GM23338 (cell line): ENCODE measurements around the gene RAB5IF. TPM values are rescaled to one million over a fixed set of nuclear protein-coding genes. Genes with fewer than 3 reads are reported as not detected.

Source experiments
- ATAC-seq: fragments of 200-7000 bp; cut with Tn5 transposase; 3 replicates; pipeline ENCODE4 v1.9.1; 2020
- DNase-seq: peaks from one replicate; pipeline ENCODE4 v3.0.0-alpha.2; 2015; ENCODE audit warnings: low spot score
- H2AFZ ChIP-seq: fragments of 200-600 bp; sonication (generic); 2 replicates; pipeline ENCODE4 v1.8.0; 2016; ENCODE audit warnings: antibody characterized with exemption, mild to moderate bottlenecking, moderate library complexity
- H3F3A ChIP-seq: fragments of 200-600 bp; sonication (generic); replicated peaks from 2 replicates; pipeline ENCODE4 v1.8.0; 2017; ENCODE audit warnings: antibody characterized with exemption, mixed run types, low read depth
- H3K27ac ChIP-seq: fragments of 200-600 bp; sonication (generic); 2 replicates; pipeline ENCODE4 v1.6.1; 2016; ENCODE audit warnings: low read depth
- H3K27me3 ChIP-seq: fragments of 200-600 bp; sonication (generic); 2 replicates; pipeline ENCODE4 v1.8.0; 2016; ENCODE audit warnings: mild to moderate bottlenecking, mixed run types, moderate library complexity; ENCODE audit not compliant: insufficient read depth
- H3K36me3 ChIP-seq: fragments of 200-600 bp; sonication (generic); 2 replicates; pipeline ENCODE4 v1.8.0; 2016; ENCODE audit warnings: mild to moderate bottlenecking; ENCODE audit not compliant: insufficient read depth
- H3K4me1 ChIP-seq: fragments of 200-600 bp; sonication (generic); 2 replicates; pipeline ENCODE4 v1.8.0; 2016; ENCODE audit warnings: mild to moderate bottlenecking, moderate library complexity; ENCODE audit not compliant: insufficient read depth
- H3K4me2 ChIP-seq: fragments of 200-600 bp; sonication (generic); 2 replicates; pipeline ENCODE4 v1.7.1; 2017; ENCODE audit warnings: mixed run types
- H3K4me3 ChIP-seq: fragments of 200-600 bp; sonication (generic); 2 replicates; pipeline ENCODE4 v1.6.1; 2016; ENCODE audit warnings: mixed run types
- H3K79me2 ChIP-seq: fragments of 200-600 bp; sonication (generic); replicated peaks from 2 replicates; pipeline ENCODE4 v1.8.0; 2017; ENCODE audit warnings: mild to moderate bottlenecking; ENCODE audit not compliant: insufficient read depth
- H3K9me2 ChIP-seq: fragments of 200-600 bp; sonication (generic); 2 replicates; pipeline ENCODE4 v1.8.0; 2017; ENCODE audit not compliant: insufficient read depth
- H4K20me1 ChIP-seq: fragments of 200-600 bp; sonication (generic); replicated peaks from 2 replicates; pipeline ENCODE4 v1.8.0; 2017; ENCODE audit warnings: mild to moderate bottlenecking; ENCODE audit not compliant: insufficient read depth
- H3K27ac Mint-ChIP-seq: 2 replicates; pipeline ENCODE4 v1.8.0; 2020; ENCODE audit warnings: inconsistent platforms, mild to moderate bottlenecking, moderate library complexity, mixed read lengths
- H3K27me3 Mint-ChIP-seq: 3 replicates; pipeline ENCODE4 v1.8.0; 2022; ENCODE audit warnings: low read depth, mild to moderate bottlenecking, moderate library complexity, mixed read lengths, inconsistent platforms; ENCODE audit not compliant: insufficient read depth, poor library complexity
- H3K36me3 Mint-ChIP-seq: 3 replicates; pipeline ENCODE4 v1.8.0; 2021; ENCODE audit warnings: low read depth, mild to moderate bottlenecking, inconsistent platforms, moderate library complexity, mixed read lengths
- H3K4me1 Mint-ChIP-seq: 3 replicates; pipeline ENCODE4 v1.8.0; 2020; ENCODE audit warnings: mild to moderate bottlenecking, inconsistent platforms, mixed read lengths
- H3K4me3 Mint-ChIP-seq: 3 replicates; pipeline ENCODE4 v1.8.0; 2021; ENCODE audit warnings: moderate library complexity, mild to moderate bottlenecking, inconsistent platforms, mixed read lengths
- H3K9me3 Mint-ChIP-seq: 3 replicates; pipeline ENCODE4 v1.8.0; 2020; ENCODE audit warnings: moderate library complexity, mild to moderate bottlenecking, inconsistent platforms, mixed read lengths
- CREB1 ChIP-seq: fragments of 250-450 bp; sonication (Bioruptor Pico); IDR thresholded peaks from 2 replicates; pipeline ENCODE4 v1.5.0; 2020; ENCODE audit warnings: low read depth, mild to moderate bottlenecking, moderate library complexity
- CTCF ChIP-seq, 2 experiments: fragments of 200-600 bp in 1 of 2; sonication (generic) in 1 of 2; conservative IDR thresholded peaks; 2 replicates each; pipeline versions ENCODE4 v1.5.1 to v1.6.1; 2016 to 2017; ENCODE audit warnings: antibody characterized with exemption in 2 of 2, low read depth in 2 of 2, mild to moderate bottlenecking in 2 of 2, moderate library complexity in 1 of 2
- EZH2 ChIP-seq: fragments of 200-600 bp; sonication (generic); IDR thresholded peaks from one replicate; pipeline ENCODE4 v1.8.0; 2017; ENCODE audit warnings: antibody characterized with exemption, mild to moderate bottlenecking, low read depth; ENCODE audit not compliant: unreplicated experiment
- EZH2phosphoT487 ChIP-seq: fragments of 200-600 bp; sonication (generic); IDR thresholded peaks from one replicate; pipeline ENCODE4 v1.8.1; 2018; ENCODE audit warnings: antibody characterized with exemption; ENCODE audit not compliant: unreplicated experiment
- JUNB ChIP-seq: IDR thresholded peaks from one replicate; pipeline ENCODE4 v1.6.1; 2016; ENCODE audit warnings: antibody characterized with exemption; ENCODE audit not compliant: unreplicated experiment
- NANOG ChIP-seq: IDR thresholded peaks from 2 replicates; pipeline ENCODE4 v1.6.1; 2016; ENCODE audit warnings: antibody characterized with exemption, borderline replicate concordance
- POLR2AphosphoS5 ChIP-seq: IDR thresholded peaks from 2 replicates; pipeline ENCODE4 v1.6.1; 2016; ENCODE audit warnings: antibody characterized with exemption, low read depth
- REST ChIP-seq: IDR thresholded peaks from one replicate; pipeline ENCODE4 v1.6.1; 2018; ENCODE audit warnings: antibody characterized with exemption; ENCODE audit not compliant: unreplicated experiment
- STAT1 ChIP-seq: IDR thresholded peaks from one replicate; pipeline ENCODE4 v1.6.1; 2016; ENCODE audit warnings: antibody characterized with exemption; ENCODE audit not compliant: unreplicated experiment
- ZNF114 ChIP-seq: fragments of 250-450 bp; sonication (Bioruptor Pico); IDR thresholded peaks from 2 replicates; pipeline ENCODE4 v1.5.0; 2020; ENCODE audit warnings: mild to moderate bottlenecking, moderate library complexity
- ZNF331 ChIP-seq: fragments of 250-450 bp; sonication (Bioruptor Pico); IDR thresholded peaks from 2 replicates; pipeline ENCODE4 v1.5.0; 2020; ENCODE audit warnings: low read depth, mild to moderate bottlenecking, moderate library complexity
- ZNF462 ChIP-seq: fragments of 250-450 bp; sonication (Bioruptor Pico); IDR thresholded peaks from 2 replicates; pipeline ENCODE4 v1.5.0; 2020; ENCODE audit warnings: mild to moderate bottlenecking, moderate library complexity
- polyA plus RNA-seq: library from polyadenylated mRNA; unstranded; fragments of >200 nt; fragmentation: Nextera tagmentation; extraction: Ambion mirVana; gene quantifications from 2 replicates; pipeline ENCODE4 v1.2.1, GENCODE V29; 2016
- total RNA-seq: library from RNA; depleted of rRNA; stranded (reverse); fragments of >200 nt; shearing (Covaris generic); gene quantifications from 2 replicates; pipeline ENCODE4 v1.2.3, GENCODE V29; 2014
- TF ChIP-seq, protein P1 (sequence below): IDR thresholded peaks from 2 replicates; pipeline ENCODE4 v1.6.1; 2016; ENCODE audit warnings: antibody characterized with exemption

Gene RAB5IF
- total and polyA plus RNA-seq, 2 experiments from 2014 or later = 123 to 138 TPM

- no peak for TF ChIP-seq ZNF462 (CRISPR knock-in tag)
Measured at GRCh38 chr20:36645353-36645752, 39.8 kb downstream of the RAB5IF start (continued).

DNA sequence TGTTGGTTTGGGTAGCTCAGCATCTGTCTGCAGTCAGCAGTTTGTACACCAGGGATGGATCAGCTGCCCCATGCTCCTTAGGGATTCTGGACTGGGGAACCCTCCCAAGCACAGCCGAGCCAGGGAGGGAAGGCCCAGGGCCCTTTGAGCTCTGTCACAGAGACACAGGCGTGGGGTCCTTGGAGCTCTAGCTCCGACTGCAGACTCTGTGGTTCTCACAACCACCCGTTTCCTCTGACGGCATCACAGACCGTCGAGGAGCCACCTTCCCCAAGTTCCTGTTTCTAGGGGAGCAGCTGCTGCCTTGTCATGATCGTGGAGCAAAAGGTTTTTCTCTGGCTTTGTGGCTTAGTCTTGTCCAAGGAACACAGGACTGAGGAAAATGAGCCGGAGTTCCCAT, 40.4 kb downstream of the RAB5IF start, which contains the start of gene SLA2:
Gene SLA2 (minus strand): TSS at position 199 of the 400 bp plus-strand sequence. CDS start 4,861 bp downstream, outside the sequence.
- Histone ChIP-seq H3K4me1 (peaks cover 19% of the 10 kb centered on the region), H2AFZ (no peak within 1 kb of the TSS; the same call in 1 of the 2 replicates), H3K27ac (peak within 1 kb of the TSS; percentile 55; the same call in 1 of the 2 replicates), H3K4me3 (no peak within 1 kb of the TSS), H3K36me3 (no peaks in the 10 kb centered on the region), H3K9me2 (no peaks in the 10 kb centered on the region), H3K4me2 (no peak within 1 kb of the TSS), H3K27me3 (no peaks in the 10 kb centered on the region), H3F3A (no peaks in the 10 kb centered on the region; the same call in 1 of the 2 replicates), H4K20me1 (no peaks in the 10 kb centered on the region), H3K79me2 (no peaks in the 10 kb centered on the region)
- ATAC-seq (no peak; the same call in 2 of the 3 replicates), DNase-seq (no peak)
- Mint-ChIP-seq H3K36me3 (no peaks in the 10 kb centered on the region), H3K27me3 (peaks cover 13% of the 10 kb centered on the region), H3K9me3 (no peaks in the 10 kb centered on the region), H3K4me1 (peaks cover 27% of the 10 kb centered on the region), H3K4me3 (no peak within 1 kb of the TSS), H3K27ac (peak within 1 kb of the TSS; percentile 91)
- no peak for TF ChIP-seq JUNB
- no peak for TF ChIP-seq EZH2phosphoT487
- no peak for TF ChIP-seq REST
- TF ChIP-seq EZH2 = no peak
- TF ChIP-seq STAT1 = no peak
- no peak for TF ChIP-seq CTCF (conservative IDR thresholded peaks at IDR 0.05; ENCODE audit: low read depth in 2 of 2)
- TF ChIP-seq POLR2AphosphoS5 = no peak
- TF ChIP-seq ZNF114 (CRISPR knock-in tag) = no peak
- no peak for TF ChIP-seq NANOG
- TF ChIP-seq, protein P1, sequence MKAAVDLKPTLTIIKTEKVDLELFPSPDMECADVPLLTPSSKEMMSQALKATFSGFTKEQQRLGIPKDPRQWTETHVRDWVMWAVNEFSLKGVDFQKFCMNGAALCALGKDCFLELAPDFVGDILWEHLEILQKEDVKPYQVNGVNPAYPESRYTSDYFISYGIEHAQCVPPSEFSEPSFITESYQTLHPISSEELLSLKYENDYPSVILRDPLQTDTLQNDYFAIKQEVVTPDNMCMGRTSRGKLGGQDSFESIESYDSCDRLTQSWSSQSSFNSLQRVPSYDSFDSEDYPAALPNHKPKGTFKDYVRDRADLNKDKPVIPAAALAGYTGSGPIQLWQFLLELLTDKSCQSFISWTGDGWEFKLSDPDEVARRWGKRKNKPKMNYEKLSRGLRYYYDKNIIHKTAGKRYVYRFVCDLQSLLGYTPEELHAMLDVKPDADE = no peak
- no peak for TF ChIP-seq CREB1 (CRISPR knock-in tag)
- no peak for TF ChIP-seq ZNF331 (CRISPR knock-in tag)
